ENCODE results near the gene MORN5.
"Not testable (repeated sequence)": the region's sequence is repeated elsewhere in the genome, so short reads cannot be mapped to it uniquely, and the experiment has no call there.

MORN5 gene

DNA sequence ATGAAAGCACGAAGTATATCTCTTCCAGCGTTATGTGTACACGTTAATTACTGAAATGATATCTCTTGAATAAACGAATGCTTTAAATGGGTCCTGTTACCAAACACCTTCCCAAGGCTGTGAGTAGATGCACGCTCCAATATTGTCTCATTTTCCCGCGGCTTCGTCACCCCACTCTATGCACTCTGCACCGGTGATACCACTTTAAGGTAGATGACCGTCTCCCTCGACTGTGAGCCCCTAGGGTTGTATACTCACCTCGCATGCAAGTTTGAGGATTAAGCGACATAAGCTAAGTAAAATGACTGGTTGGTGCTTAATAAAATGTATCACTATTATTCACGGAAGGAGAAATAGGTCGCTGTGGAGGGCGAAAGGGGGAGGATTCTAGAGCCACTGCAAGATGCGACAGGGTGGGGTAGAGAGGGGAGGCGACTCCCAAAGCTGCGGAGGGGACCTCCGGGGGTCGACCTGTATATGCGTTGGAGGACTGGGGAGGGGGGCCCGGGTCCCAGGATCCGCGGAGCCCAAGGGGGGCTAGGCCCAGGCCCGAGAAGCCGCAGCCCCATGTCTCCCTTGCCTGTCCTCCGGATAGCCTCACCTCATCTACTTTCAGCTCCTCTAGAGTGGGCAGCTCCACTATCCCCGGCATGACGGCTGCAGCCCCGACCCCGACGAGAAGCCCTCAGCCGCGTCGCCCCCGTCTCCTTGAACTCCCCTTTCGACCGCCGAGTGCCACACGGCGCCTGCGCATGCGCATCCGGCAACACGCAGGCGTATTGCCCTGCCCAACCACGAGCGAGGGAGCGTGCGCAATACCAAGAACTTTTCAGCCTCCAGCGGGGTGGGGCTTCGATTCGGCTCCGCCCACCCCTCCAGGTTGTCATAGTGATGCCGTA, at the start of gene MORN5, which contains the start of gene NDUFA8:
MORN5 (plus strand) TSS at position 883 of the 899 bp plus-strand sequence. CDS start 65 bp downstream, outside the sequence.
NDUFA8 (minus strand) TSS at position 754 of the 899 bp plus-strand sequence; CDS start at position 652, 102 bp downstream.
- FAIRE-seq = peak; percentile 69
- DNase-seq (ENCODE audit: low spot score) = peak; percentile 94

DNA sequence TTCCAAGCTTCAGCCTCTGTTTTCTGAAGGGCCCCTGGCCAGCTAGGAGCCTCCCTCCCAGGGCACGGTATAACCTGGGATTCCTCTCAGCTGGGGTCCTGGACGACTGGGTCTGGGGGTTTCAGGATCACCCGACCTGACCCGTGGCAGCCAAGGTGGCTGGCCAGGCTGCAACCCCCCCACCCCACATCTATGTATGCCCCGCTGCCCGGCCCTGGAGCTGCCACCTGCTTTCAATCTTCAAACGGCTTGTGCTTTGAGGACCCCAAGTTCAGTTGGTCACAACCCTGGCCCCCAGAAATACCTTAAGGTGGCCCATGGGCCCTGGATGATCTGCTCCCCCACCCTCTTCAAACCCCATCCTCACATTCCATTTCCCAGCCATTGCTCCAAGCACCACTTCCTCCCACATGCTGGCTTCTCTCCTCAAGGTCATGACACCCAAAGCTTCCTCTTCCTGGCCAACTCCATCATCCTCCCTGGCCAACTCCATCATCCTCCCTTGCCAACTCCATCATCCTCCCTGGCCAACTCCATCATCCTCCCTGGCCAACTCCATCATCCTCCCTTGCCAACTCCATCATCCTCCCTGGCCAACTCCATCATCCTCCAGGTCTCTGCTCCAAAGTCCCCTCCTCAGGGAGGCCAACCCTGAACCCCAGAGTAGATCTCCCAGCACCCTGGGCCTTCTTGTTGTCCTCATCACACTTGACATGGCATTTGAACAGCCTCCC, 49.4 kb upstream of the MORN5 start:
- DNase-seq (ENCODE audit: low spot score) = no peak
- FAIRE-seq = no peak

DNA sequence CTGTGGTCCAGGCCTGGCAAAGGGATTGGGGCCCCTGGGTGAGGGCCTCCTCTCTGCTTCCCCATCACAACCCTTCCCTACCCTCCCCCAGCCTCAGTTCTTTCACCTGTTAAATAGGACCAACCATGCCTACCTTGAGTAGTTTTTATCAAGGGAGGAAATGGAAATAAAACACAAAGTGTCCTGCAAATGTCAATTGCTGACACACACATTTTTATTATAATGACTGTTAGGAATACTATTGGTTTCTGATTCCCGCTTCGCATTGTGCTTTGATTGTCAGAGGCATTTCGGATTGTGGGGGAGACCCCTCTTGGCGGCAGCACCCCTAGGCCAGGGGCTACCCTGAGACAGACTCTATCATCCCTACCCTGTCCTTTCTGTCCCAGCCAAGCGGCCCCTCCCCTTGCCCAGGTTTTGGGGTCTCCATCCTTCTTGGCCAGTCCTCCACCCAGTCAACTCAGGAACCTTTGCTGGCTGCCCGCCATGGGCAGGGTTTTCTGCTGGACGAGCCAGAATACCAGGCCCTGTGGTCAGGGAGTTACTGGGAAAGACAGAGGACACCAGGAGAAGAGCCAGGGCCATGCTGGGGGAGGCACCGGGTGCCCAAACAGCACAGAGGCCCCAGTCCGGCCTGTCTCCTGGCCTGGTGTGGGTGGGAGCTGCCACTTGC, 48.2 kb upstream of the MORN5 start:
- DNase-seq (ENCODE audit: low spot score) (no peak), FAIRE-seq (no peak)

DNA sequence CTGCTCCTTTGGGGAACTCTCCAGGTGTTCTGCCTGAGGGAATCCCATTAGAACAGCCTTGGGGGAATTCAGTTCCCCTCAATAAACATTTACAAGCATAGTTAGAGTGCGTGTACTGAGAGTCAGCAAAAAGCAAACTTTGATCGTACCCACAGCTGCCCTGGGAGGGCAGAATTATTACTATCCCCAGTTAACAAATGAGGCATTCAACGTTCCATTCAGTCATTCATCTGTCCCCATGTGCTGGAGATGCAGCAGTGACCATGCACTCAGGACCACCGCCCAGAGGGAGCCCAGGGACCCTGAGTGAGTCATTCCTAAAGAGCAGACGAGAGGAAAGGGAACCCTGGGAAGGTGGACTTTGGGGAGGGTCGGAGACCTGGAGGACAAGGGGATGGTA, 47.5 kb upstream of the MORN5 start:
- FAIRE-seq = no peak
- DNase-seq (ENCODE audit: low spot score) = no peak

DNA sequence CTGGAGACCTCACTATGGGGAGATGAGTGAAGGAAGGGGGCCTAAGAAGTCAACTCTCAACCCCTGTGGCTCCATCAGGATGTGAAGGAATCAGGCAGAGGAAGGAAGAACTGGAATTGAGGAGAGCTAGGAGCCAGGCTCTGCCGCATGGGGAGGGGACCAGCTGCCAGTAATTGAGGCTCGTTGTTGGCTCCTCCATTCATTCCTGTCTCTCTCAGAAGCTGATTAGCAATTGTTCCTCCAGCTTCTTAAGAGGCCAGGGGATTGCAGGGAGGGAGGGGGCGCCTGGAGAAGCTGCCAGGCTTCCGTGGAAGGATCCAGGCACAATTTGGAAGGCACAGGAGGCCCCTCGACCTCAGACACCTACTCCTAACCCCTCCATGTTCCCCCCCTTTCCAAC, 46.1 kb upstream of the MORN5 start:
- FAIRE-seq (no peak), DNase-seq (ENCODE audit: low spot score) (no peak)

DNA sequence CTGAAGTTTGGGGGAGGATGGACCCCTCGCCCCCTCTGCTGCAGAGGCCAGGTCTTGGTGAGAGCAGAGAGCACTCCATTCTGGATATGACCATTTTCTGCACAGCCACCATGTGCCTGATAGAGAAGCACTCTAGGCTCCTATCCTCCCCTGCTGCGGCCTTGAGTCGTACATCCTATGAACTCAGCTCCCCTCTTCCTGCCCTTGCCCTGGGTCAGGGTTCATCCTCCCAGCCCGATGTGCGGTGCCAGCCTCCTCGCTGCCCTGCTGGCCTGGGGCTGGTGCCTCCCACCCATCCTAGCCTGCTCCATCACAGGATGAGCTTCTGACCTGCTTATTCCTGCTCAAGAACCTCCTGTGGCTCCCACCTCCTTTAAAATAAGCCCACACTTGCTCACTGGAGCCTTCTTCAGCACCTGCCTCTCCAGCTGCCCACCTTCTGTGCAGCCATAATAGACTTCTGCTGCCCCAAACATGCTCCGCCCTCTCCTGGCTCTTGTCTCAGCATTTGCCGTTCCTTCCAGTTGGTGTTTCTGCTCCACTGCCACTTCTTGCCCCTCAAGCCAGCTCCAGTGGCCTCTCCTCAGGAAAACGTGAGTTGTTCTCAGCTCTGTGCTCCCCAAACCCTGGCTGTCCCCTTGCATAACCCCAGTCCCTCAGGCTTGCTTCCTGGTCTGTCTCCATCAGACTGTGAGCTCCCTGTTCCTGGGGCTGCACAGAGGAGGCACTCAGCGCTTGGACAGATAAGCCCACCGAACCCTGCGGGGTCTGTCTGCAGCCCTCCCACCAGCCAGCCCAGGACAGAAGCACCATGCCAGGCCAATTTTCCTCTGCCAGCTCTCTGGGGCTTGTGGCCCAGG, 44.3 kb upstream of the MORN5 start:
- no peak for FAIRE-seq
- DNase-seq (ENCODE audit: low spot score) = no peak

DNA sequence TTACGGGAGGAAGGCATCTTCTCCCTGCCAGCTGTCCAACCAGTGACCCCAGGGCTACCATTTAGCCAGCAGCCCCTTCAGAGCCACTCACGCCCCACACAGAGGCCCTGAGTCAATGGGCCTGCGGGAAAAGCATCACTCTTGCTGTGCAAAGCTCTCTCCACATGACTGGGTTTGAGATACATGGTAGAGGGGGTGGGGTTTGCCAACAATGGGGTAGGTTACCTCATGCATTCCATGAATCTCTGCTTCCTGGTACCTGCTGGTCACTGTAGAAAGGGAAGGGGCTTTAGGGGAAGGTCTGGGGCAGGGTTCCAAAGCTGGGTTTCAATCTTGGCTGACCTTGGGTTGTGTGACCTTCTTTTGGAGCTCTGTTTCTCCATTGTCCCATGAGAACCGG, 43.7 kb upstream of the MORN5 start:
- DNase-seq (ENCODE audit: low spot score) = peak; percentile 10

DNA sequence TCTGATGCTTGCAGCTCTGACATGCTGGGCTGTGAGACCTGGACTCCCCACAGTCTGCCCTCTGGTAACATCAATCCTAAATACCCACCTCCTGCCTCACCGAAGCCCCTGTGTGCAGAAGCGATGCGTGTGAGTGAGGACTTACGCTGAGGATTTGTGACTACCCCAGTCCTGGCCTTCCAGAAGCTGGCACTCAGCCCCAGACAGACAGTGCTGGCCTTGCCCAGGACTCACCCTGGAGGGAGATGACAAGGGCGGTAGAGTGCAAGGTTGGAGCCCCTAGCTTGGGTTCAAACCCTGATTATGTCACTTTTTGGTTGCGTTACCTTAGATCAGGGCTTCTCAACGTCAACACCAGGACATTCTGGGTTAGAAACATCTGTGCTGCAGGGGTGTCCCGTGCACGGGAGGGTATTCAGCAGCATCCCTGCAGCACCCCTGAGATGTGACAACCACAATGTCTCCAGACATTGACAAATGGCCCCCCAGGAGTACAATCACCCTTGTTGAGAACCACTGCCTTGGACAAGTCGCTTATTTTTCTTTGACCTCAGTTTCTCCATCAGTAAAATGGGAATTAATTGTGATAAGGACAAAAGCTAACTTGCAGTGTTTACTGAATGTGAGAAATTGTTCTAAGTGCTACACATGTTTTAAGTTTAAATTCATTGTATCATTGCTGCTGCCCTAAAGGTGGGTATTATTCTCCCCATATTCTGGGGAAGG, 43.1 kb upstream of the MORN5 start:
- no peak for DNase-seq (ENCODE audit: low spot score)
- FAIRE-seq = no peak

More for the DNA sequence above, 43.7 kb upstream of the MORN5 start:
- FAIRE-seq = no peak

DNA sequence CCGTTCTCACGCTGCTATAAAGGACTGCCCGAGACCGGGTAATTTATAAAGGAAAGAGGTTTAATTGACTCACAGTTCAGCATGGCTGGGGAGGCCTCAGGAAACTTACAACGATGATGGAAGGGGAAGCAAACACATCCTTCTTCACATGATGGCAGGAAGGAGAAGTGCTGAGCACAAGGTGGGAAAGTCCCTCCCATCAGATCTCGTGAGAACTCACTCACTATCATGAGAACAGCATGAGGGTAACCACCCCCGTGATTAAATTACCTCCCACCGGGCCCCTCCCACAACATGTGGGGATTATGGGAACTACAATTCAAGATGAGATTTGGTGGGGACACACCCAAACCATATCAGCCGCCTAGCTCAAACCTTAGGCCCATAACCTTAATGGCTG, 42.5 kb upstream of the MORN5 start:
- not testable (repeated sequence) for FAIRE-seq; DNase-seq (ENCODE audit: low spot score)

DNA sequence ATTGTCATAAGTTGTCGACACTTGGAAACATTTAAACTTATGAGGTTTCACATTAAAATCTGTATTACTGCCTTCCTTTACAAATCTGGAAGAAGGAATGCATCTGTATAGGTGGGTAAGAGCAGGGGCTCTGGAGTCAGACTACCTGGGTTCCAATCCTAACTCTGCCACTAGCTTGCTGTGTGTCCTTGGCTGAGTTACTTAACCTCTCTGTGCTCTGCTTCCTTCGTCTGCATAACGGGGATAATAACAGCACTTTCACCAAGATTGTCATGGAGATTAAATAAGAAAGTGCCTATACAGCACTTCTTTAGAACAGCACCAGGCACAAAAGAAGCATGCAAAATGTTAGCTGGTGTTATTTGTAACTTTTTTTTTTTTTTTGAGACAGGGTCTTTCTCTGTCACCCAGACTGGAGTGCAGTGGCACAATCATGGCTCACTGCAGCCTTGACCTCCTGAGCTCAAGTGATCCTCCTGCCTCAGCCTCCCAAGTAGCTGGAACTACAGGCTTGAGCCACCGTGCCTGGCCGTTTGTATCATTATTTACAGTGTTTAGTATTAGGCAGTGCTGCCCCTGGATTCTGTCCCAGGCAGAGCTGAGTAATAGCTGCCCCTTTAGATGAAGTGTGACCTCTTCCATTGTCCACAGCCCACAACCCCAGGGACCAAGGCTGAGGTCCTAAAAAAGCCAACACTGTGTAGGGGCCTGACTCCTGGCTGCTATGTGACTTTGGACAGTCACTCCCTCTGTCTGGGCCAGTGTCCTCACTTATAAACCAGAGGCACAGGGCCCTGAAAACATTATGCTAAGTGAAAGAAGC, 41.2 kb upstream of the MORN5 start:
- no peak for FAIRE-seq
- DNase-seq (ENCODE audit: low spot score) = no peak

DNA sequence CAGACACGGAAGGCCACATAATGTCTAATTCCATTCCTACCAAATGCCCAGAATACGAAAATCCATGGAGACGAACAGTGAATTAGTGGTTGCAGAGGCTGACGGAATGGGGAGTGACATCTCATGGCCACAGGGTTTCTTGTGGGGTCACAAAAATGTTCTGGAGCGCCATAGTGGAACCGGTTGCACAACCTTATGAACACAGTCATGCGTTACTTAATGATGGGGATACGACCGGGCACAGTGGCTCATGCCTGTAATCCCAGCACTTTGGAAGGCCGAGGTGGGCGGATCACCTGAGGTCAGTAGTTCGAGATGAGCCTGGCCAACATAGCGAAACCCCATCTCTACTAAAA, 40.6 kb upstream of the MORN5 start:
- FAIRE-seq = no peak
- no peak for DNase-seq (ENCODE audit: low spot score)

DNA sequence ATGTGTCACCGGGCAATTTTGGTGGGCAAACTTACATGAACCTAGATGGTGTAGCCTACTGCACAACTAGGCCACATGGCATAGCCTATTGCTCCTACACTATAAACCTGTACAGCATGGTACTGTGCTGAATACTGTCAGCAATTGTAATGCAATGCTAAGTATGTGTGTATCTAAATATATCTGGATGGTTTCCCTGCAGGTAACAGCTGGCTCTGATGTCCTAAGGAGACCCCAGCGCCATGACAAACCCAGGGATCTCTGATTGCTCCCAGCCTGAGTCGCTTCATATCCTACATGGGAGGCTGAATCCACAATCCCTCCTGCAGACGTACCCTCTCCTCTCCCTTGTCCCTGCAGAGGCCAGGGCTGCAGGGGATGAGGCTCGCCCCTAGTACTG, 40.0 kb upstream of the MORN5 start:
- FAIRE-seq = no peak
- DNase-seq (ENCODE audit: low spot score) = no peak

DNA sequence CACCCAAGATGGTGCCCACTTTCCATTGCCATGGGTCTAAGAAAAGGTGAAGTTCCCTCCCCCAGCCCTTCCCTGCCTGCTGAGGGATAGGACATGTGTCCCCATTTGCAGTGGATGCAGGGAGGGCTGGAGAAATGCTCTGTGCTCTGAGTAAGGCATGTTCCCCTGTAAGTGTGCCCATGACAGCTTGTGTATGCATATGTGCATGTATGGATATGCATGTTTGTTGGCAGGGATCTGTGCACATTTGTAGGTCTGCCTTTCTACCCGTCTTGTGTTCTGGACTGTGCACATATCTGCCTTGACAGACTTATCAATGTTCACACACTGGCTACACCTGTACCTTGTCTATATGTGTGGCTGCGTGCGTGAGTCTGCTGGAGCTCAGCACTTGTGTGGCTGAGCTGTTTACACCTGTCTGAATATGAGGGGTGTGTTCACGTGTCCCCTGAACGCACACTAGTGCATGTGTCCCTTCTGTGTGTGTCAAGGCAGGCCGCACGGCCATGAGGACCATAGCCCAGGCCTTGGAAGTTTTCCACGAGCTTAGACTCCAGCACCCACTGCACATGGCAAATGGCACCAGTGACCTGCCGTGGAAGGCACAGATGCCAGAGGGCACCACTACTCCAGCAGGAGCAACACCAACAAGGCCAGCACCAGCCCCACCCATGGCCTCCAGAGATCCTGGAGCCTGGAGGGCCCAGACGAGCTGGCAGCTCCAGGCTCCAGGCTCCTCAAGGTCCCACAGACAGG, 39.2 kb upstream of the MORN5 start:
- FAIRE-seq (no peak), DNase-seq (ENCODE audit: low spot score) (no peak)

DNA sequence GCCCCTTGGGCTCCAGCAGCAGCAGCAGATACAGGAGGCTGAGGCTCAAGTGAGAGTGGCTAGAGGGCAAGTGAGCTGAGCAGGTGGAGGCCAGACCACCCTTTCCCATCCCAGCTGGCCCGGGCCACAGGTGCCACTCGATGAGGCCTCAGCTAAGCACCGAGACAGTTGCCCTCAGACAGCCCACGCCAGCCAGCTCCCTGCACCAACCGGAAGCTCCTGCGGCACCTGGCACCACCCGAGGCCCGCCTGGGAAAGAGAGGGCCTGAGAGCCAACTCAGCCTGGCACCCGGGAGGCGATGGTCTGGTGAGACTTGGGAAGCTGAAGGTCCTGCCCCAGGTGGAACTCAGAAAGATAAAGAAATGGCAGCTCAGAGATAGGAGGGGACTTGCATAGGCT, 38.3 kb upstream of the MORN5 start:
- no peak for FAIRE-seq

DNA sequence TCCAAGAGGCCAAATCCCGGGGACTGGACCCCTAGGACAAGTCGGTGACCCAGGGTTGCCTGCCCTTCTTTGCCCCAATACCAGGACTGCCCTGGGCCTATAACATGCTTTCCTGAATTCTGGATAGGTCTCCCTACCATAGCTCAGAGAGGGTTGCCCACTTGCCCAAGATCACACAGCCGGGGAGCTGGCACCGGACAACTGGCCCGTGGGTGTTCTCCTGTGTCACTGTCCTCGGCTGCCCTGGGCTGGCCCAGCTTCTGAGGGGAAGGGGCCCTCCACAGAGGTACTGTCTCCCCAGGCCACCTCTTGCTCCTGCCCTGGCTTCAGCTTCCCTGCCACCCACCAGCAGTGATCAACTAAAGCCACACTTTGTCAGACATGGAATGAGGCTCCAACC, 37.8 kb upstream of the MORN5 start:
- no peak for DNase-seq (ENCODE audit: low spot score)
- FAIRE-seq = no peak

More for the DNA sequence above, 38.3 kb upstream of the MORN5 start:
- DNase-seq (ENCODE audit: low spot score) = no peak

DNA sequence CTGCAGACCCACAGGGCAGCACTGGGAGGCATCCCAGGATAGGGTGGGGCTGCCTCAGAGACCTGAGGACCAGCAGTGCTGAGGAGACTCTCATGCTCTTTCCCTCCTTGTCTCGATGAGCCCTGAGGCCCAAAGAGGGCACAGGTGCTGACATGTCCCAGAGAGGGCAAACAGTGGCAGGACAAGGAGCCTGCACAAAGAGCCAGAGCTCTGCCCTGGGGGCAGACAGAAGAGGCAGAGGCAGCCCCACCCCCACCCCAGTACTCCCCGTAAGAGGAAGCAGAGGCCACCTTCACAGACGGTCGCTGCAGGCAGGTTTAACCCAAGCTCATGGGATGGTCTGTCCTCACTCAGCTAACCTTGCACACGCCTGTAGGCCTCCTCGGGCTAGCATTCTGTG, 37.2 kb upstream of the MORN5 start:
- DNase-seq (ENCODE audit: low spot score) = no peak
- FAIRE-seq = no peak

DNA sequence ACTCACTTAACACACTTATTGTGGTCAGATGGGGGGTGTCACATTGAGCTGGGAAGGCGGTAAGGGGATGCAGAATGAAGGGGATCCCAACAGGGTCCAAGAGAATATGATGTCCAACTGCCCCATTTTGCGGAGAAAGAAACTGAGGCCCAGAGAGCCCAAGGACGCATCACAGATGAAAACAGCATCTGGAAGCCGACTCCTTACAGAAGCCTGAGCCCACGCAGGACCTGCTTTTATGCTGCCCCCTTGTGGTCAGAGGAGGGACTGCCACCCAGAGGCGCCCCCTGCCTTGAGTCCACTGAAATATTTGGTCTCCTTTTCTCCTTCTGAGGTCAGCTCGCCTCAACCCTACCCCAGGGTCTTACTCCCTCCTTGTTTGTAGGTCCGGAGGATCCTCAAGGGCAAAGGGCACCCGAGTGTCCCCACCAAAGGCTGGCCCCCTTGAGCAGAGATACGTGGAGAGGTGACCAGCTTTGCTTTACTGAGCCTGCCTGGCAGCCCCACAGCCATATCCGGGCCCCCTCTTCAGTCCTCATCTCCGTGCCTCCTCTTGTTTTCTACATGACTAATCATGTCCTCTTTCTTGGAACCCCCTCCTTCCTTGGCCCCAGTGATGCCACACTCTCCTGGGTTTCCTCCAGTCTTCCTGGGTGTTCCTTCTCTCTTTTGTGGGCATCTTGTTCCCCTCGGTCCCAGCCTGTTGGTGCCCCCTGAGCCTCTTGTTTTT, 36.6 kb upstream of the MORN5 start:
- DNase-seq (ENCODE audit: low spot score) = no peak

DNA sequence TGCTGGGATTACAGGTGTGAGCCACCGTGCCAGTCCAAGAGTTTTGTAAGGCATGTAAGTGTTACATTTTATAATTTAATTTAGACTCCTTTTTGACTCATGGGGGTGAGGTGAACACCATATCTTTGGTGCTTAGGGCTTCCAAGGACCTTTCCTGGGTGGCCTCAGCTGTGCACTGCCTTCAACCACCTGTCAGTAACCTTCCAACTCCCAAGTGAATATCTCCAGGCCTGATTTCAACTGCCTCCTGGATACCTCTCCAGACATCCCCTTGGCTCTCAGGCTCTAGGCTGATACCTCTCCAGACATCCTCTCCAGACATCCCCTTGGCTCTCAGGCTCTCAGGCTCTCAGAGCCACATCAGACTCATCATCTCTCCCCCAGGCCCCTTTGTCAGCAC, 35.7 kb upstream of the MORN5 start:
- no peak for FAIRE-seq
- DNase-seq (ENCODE audit: low spot score) = no peak

More for the DNA sequence above, 36.6 kb upstream of the MORN5 start:
- FAIRE-seq = no peak

All from RCC 7860 (cell line).